Calu3 (cell line): ENCODE data around the gene SARS2. TPM values are rescaled to one million over a fixed set of nuclear protein-coding genes. Genes with fewer than 3 reads are reported as not detected.

Source experiments
- BruUV-seq: library from RNA; stranded (reverse); fragments of 400-500 nt; replicated peaks from 2 replicates; lab custom pipeline; 2021; lab: Mats Ljungman, UMichigan
- CTCF ChIA-PET: fragments of 300-600 bp; sonication (Branson Sonifier 250); formaldehyde crosslinking; loops from one replicate; lab custom pipeline; 2022; ENCODE audit warnings: antibody characterized with exemption; lab: Charles Lee
- DNase-seq: peaks from one replicate; pipeline ENCODE4 v3.0.0; 2022
- H3K27ac Mint-ChIP-seq: one replicate; pipeline ENCODE4 v1.8.0; 2022; ENCODE audit warnings: mixed read lengths; ENCODE audit not compliant: unreplicated experiment
- H3K27me3 Mint-ChIP-seq: one replicate; pipeline ENCODE4 v1.8.0; 2022; ENCODE audit warnings: mixed read lengths; ENCODE audit not compliant: unreplicated experiment
- H3K36me3 Mint-ChIP-seq: one replicate; pipeline ENCODE4 v1.8.0; 2022; ENCODE audit warnings: mild to moderate bottlenecking, moderate library complexity, mixed read lengths; ENCODE audit not compliant: insufficient read depth, unreplicated experiment
- H3K4me1 Mint-ChIP-seq: one replicate; pipeline ENCODE4 v1.8.0; 2022; ENCODE audit warnings: mild to moderate bottlenecking, low read depth, mixed read lengths; ENCODE audit not compliant: unreplicated experiment
- H3K4me3 Mint-ChIP-seq: one replicate; pipeline ENCODE4 v1.8.0; 2022; ENCODE audit warnings: mild to moderate bottlenecking, low read depth, moderate library complexity, mixed read lengths; ENCODE audit not compliant: unreplicated experiment
- H3K9me3 Mint-ChIP-seq: one replicate; pipeline ENCODE4 v1.8.0; 2022; ENCODE audit warnings: low read depth, mixed read lengths; ENCODE audit not compliant: unreplicated experiment
- CTCF ChIP-seq: fragments of 200-600 bp; IDR thresholded peaks from one replicate; pipeline ENCODE4 v1.8.0; 2022; ENCODE audit warnings: antibody characterized with exemption; ENCODE audit not compliant: unreplicated experiment
- intact Hi-C: fragments of 100-400 bp; cut with micrococcal nuclease; formaldehyde crosslinking; loops from one replicate; pipeline ENCODE4 v1.10.0; 2022; ENCODE audit not compliant: unreplicated experiment
- total RNA-seq: library from RNA; stranded (reverse); gene quantifications from 2 replicates; pipeline ENCODE4 v1.2.3, GENCODE V29; 2022

SARS2 gene
- total RNA-seq, 1 experiment from 2014 or later, result 52.1 TPM

DNA sequence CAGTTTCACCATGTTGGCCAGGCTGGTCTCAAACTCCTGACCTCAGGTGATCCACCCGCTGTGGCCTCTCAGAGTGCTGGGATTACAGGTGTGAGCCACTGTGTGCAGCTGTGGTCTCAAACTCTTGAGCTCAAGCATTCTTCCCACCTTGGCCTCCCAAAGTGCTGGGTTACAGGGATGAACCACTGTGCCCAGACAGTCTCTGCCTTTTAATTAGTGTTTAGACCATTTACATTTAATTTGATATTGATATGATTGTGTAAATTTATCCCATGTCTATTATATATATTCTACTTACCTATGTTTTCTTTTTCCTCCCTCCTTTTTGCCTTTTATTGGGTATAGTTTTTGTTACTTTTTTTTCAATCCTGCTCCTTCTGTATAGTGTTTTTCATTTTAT lies 28.9 kb downstream of the SARS2 start:
- CTCF ChIA-PET, result interaction anchor here (0.5 kb wide), 1 partner anchor 962 kb away, joined by 3 read pairs; no protein-coding TSS in a partner anchor
- no peak for DNase-seq
- peaks cover 29% of the 10 kb centered on the region for H3K4me1 Mint-ChIP-seq
- peaks cover 60% of the 10 kb centered on the region for H3K36me3 Mint-ChIP-seq
- H3K27me3 Mint-ChIP-seq, result no peaks in the 10 kb centered on the region
- no peak overlapping the region for H3K4me3 Mint-ChIP-seq
- BruUV-seq, result no TSS peak
- peak overlapping the region; percentile 81 for H3K27ac Mint-ChIP-seq
- TF ChIP-seq CTCF, result no peak
- intact Hi-C loops, result no loop called here
- peaks cover 3% of the 10 kb centered on the region for H3K9me3 Mint-ChIP-seq

GRCh38 chr19:38900743-38901190 lies 29.8 kb downstream of the SARS2 start:
- no peak for DNase-seq
- Mint-ChIP-seq H3K27me3 (no peaks in the 10 kb centered on the region), H3K36me3 (peaks cover 50% of the 10 kb centered on the region), H3K4me1 (peaks cover 29% of the 10 kb centered on the region), H3K9me3 (peaks cover 3% of the 10 kb centered on the region), H3K4me3 (peak overlapping the region; percentile 83), H3K27ac (peak overlapping the region; percentile 91)
- TF ChIP-seq CTCF, result no peak
- CTCF ChIA-PET, result interaction anchor here (0.6 to 1.9 kb wide), 7 partner anchors 13 to 498 kb away, joined by 3 to 17 read pairs (median 4); partner anchors contain the start of genes FAM98C, LGALS4, MRPS12 and SARS2
- BruUV-seq, result no TSS peak
- intact Hi-C loops, result no loop called here

DNA sequence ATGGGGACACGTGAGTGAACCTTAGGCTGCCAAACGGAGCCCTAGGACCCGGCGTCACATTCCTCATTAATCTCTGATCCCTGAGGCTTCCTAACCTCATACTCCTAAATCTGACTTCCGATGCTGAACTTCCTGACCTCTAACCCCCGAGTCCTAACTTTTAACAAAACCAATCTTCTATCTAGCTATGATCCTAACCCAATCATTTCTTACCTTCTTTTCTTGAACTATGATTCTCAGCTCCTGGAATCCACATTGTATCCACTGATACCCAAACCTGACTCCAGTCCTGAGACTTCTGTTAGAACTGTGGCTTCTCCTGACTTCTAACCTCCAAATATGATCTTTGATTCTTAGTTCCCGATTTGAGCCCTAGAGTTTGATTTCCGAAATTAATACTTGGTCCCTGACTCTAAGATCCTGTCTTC lies 30.3 kb downstream of the SARS2 start:
- Mint-ChIP-seq H3K9me3 (peaks cover 3% of the 10 kb centered on the region), H3K4me1 (peaks cover 29% of the 10 kb centered on the region), H3K36me3 (peaks cover 45% of the 10 kb centered on the region), H3K27me3 (no peaks in the 10 kb centered on the region), H3K4me3 (peak overlapping the region; percentile 83), H3K27ac (peak overlapping the region; percentile 91)
- DNase-seq, result no peak
- no peak for TF ChIP-seq CTCF
- TSS peak; percentile 70 for BruUV-seq
- CTCF ChIA-PET, result interaction anchor here (0.5 to 1.9 kb wide), 15 partner anchors 8 to 1136 kb away, joined by 3 to 17 read pairs (median 4); partner anchors contain the start of genes ACTN4, FAM98C, LGALS4 and MRPS12
- intact Hi-C loops, result no loop called here

- Mint-ChIP-seq H3K27ac (peak within 1 kb of the TSS; percentile 91), H3K9me3 (peaks cover 3% of the 10 kb centered on the region), H3K4me3 (peak within 1 kb of the TSS; percentile 83), H3K27me3 (no peaks in the 10 kb centered on the region), H3K4me1 (peaks cover 27% of the 10 kb centered on the region), H3K36me3 (peaks cover 47% of the 10 kb centered on the region)
- TF ChIP-seq CTCF, result no peak
- no TSS peak for BruUV-seq
- CTCF ChIA-PET, result interaction anchor here (0.5 to 1.9 kb wide), 13 partner anchors 9 to 1137 kb away, joined by 3 to 17 read pairs (median 4); partner anchors contain the start of genes ACTN4, FAM98C, LGALS4 and MRPS12
- peak; percentile 99 for DNase-seq
- intact Hi-C loops, result no loop called here
Observed at GRCh38 chr19:38899447-38900201, 30.9 kb downstream of the SARS2 start, which contains the start of the genes NFKBIB and SIRT2. TSS of gene NFKBIB (plus strand) at chr19:38899969. CDS start at chr19:38900033, 64 bp downstream. TSS of gene SIRT2 (minus strand) at chr19:38899618. CDS start at chr19:38899521, 97 bp downstream.
